ENCODE data around the gene ANO8.

ANO8 gene

GRCh38 chr19:17353386-17353785 lies 18.7 kb upstream of the ANO8 start:
- H3K79me2 ChIP-seq, result no peaks in the 10 kb centered on the region
- no peak overlapping the region for H3K27ac ChIP-seq
- no peak overlapping the region for H2AFZ ChIP-seq
- no peaks in the 10 kb centered on the region for H3K36me3 ChIP-seq (ENCODE audit: control insufficient read depth, insufficient read depth, low read length)
- H3K4me1 ChIP-seq, result no peaks in the 10 kb centered on the region
- H3K4me3 ChIP-seq (ENCODE audit: low read depth, low read length), result no peak overlapping the region
- no peak overlapping the region for H3K4me2 ChIP-seq (ENCODE audit: low read length)
- no peak for TF ChIP-seq CTCF (IDR thresholded peaks at IDR 0.05)
- H3K9me3 ChIP-seq (ENCODE audit: control insufficient read depth, low read length), result no peaks in the 10 kb centered on the region
- no peak overlapping the region for H3K9ac ChIP-seq
- no peaks in the 10 kb centered on the region for H3K27me3 ChIP-seq (ENCODE audit: control insufficient read depth, insufficient read depth, low read length)

GRCh38 chr19:17352608-17353280 lies 18.1 kb upstream of the ANO8 start:
- Histone ChIP-seq H3K9me3 (ENCODE audit: control insufficient read depth, low read length) (no peaks in the 10 kb centered on the region), H3K4me3 (ENCODE audit: low read depth, low read length) (no peak overlapping the region), H3K4me1 (no peaks in the 10 kb centered on the region), H3K79me2 (no peaks in the 10 kb centered on the region), H3K4me2 (ENCODE audit: low read length) (no peak overlapping the region), H3K9ac (no peak overlapping the region), H2AFZ (no peak overlapping the region), H3K27ac (peak overlapping the region; percentile 32), H3K36me3 (ENCODE audit: control insufficient read depth, insufficient read depth, low read length) (no peaks in the 10 kb centered on the region), H3K27me3 (ENCODE audit: control insufficient read depth, insufficient read depth, low read length) (no peaks in the 10 kb centered on the region)
- TF ChIP-seq CTCF (IDR thresholded peaks at IDR 0.05), result no peak

GRCh38 chr19:17351815-17352435 lies 17.3 kb upstream of the ANO8 start:
- Histone ChIP-seq H3K4me2 (ENCODE audit: low read length) (no peak overlapping the region), H3K4me1 (no peaks in the 10 kb centered on the region), H2AFZ (no peak overlapping the region), H3K27me3 (ENCODE audit: control insufficient read depth, insufficient read depth, low read length) (no peaks in the 10 kb centered on the region), H3K9ac (no peak overlapping the region), H3K27ac (no peak overlapping the region), H3K79me2 (no peaks in the 10 kb centered on the region), H3K36me3 (ENCODE audit: control insufficient read depth, insufficient read depth, low read length) (no peaks in the 10 kb centered on the region), H3K9me3 (ENCODE audit: control insufficient read depth, low read length) (no peaks in the 10 kb centered on the region), H3K4me3 (ENCODE audit: low read depth, low read length) (no peak overlapping the region)
- no peak for TF ChIP-seq CTCF (IDR thresholded peaks at IDR 0.05)

GRCh38 chr19:17348700-17349099 lies 14.0 kb upstream of the ANO8 start:
- Histone ChIP-seq H3K4me2 (ENCODE audit: low read length) (peak overlapping the region; percentile 22), H3K36me3 (ENCODE audit: control insufficient read depth, insufficient read depth, low read length) (no peaks in the 10 kb centered on the region), H3K79me2 (no peaks in the 10 kb centered on the region), H3K9me3 (ENCODE audit: control insufficient read depth, low read length) (no peaks in the 10 kb centered on the region), H3K4me3 (ENCODE audit: low read depth, low read length) (no peak overlapping the region), H3K27ac (peak overlapping the region; percentile 63), H3K4me1 (no peaks in the 10 kb centered on the region), H2AFZ (peak overlapping the region; percentile 11), H3K9ac (no peak overlapping the region), H3K27me3 (ENCODE audit: control insufficient read depth, insufficient read depth, low read length) (no peaks in the 10 kb centered on the region)
- TF ChIP-seq CTCF (IDR thresholded peaks at IDR 0.05), result no peak

- peak overlapping the region; percentile 63 for H3K27ac ChIP-seq
Measured at GRCh38 chr19:17347877-17348276, 13.2 kb upstream of the ANO8 start.

More at GRCh38 chr19:17347877-17348276, 13.2 kb upstream of the ANO8 start:
- no peaks in the 10 kb centered on the region for H3K4me1 ChIP-seq
- H3K4me2 ChIP-seq (ENCODE audit: low read length), result no peak overlapping the region
- no peaks in the 10 kb centered on the region for H3K79me2 ChIP-seq
- H3K9me3 ChIP-seq (ENCODE audit: control insufficient read depth, low read length), result no peaks in the 10 kb centered on the region
- no peaks in the 10 kb centered on the region for H3K27me3 ChIP-seq (ENCODE audit: control insufficient read depth, insufficient read depth, low read length)
- no peak overlapping the region for H2AFZ ChIP-seq
- TF ChIP-seq CTCF (IDR thresholded peaks at IDR 0.05), result no peak
- H3K9ac ChIP-seq, result no peak overlapping the region
- no peak overlapping the region for H3K4me3 ChIP-seq (ENCODE audit: low read depth, low read length)
- no peaks in the 10 kb centered on the region for H3K36me3 ChIP-seq (ENCODE audit: control insufficient read depth, insufficient read depth, low read length)

Data from parathyroid adenoma (tissue), 2 donors.